Spleen (tissue), 7 donors: Measurements from ENCODE around the gene PDLIM3.

Source experiments
- POLR2A ChIP-seq, 3 donors: fragments of 450-650 bp; IDR thresholded peaks; one replicate each; pipeline ENCODE4 v1.5.1; 2017; ENCODE audit warnings: antibody characterized with exemption in 3 of 3, mild to moderate bottlenecking in 1 of 3
- POLR2AphosphoS5 ChIP-seq, 3 donors: sonication (generic); formaldehyde crosslinking; IDR thresholded peaks; one replicate each; pipeline ENCODE4 v1.5.1; 2017; ENCODE audit warnings: antibody characterized with exemption in 3 of 3
- TF ChIP-seq, protein P1 (sequence below), 11 experiments: fragments of 200-600 bp in 7 of 11; fragments of 450-650 bp in 4 of 11; sonication (generic) in 4 of 11; IDR thresholded peaks in 8 of 11; conservative IDR thresholded peaks in 3 of 11; 1 replicate in 7 of 11; 2 replicates in 4 of 11; pipeline versions ENCODE4 v1.4.0 to v1.8.0; 2016 to 2021; ENCODE audit warnings: antibody characterized with exemption in 11 of 11, inconsistent platforms in 4 of 11, mild to moderate bottlenecking in 1 of 11
- donor health status: DM: no; HTN: no; CAD: no; lungs with moderate emphysema.
- donor health status: DM: no; HTN: no; CAD: no.
- donor health status: DM: no; HTN: no; CAD: no.

GRCh38 chr4:185500576-185500975 is 34.7 kb downstream of the PDLIM3 start:
- TF ChIP-seq, protein P1, sequence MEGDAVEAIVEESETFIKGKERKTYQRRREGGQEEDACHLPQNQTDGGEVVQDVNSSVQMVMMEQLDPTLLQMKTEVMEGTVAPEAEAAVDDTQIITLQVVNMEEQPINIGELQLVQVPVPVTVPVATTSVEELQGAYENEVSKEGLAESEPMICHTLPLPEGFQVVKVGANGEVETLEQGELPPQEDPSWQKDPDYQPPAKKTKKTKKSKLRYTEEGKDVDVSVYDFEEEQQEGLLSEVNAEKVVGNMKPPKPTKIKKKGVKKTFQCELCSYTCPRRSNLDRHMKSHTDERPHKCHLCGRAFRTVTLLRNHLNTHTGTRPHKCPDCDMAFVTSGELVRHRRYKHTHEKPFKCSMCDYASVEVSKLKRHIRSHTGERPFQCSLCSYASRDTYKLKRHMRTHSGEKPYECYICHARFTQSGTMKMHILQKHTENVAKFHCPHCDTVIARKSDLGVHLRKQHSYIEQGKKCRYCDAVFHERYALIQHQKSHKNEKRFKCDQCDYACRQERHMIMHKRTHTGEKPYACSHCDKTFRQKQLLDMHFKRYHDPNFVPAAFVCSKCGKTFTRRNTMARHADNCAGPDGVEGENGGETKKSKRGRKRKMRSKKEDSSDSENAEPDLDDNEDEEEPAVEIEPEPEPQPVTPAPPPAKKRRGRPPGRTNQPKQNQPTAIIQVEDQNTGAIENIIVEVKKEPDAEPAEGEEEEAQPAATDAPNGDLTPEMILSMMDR (IDR thresholded peaks at IDR 0.05 in 8 of 11, conservative IDR thresholded peaks at IDR 0.05 in 3 of 11), result no peak
- no peak for TF ChIP-seq POLR2A (IDR thresholded peaks at IDR 0.05)
- TF ChIP-seq POLR2AphosphoS5 (IDR thresholded peaks at IDR 0.05), result no peak
